Stimulated activated naive B cell treated with anti-CD40 and anti-IgM and Interleukin-4, amounts not matched to agents 10 μg/mL and 1 μg/mL and 100 μg/mL, for 72 hours (primary cell): ENCODE measurements around the gene SLC6A2.

Source experiments
- ATAC-seq, 2 donors: fragments of 150-1000 bp; cut with Tn5 transposase; replicated peaks; 2 replicates each; pipeline ENCODE4 v1.10.0; 2021; ENCODE audit warnings: moderate library complexity in 1 of 2
- DNase-seq: peaks from one replicate; pipeline ENCODE4 v3.0.0; 2021
- H3K27ac Mint-ChIP-seq: one replicate; pipeline ENCODE4 v1.8.0; 2022; ENCODE audit warnings: mild to moderate bottlenecking, mixed read lengths
- H3K27me3 Mint-ChIP-seq, 2 donors: one replicate each; pipeline ENCODE4 v1.8.0; 2022; ENCODE audit warnings: mixed read lengths in 2 of 2
- H3K36me3 Mint-ChIP-seq, 2 donors: one replicate each; pipeline ENCODE4 v1.8.0; 2022; ENCODE audit warnings: mixed read lengths in 2 of 2, mild to moderate bottlenecking in 1 of 2
- H3K4me1 Mint-ChIP-seq, 2 donors: one replicate each; pipeline ENCODE4 v1.8.0; 2022; ENCODE audit warnings: mixed read lengths in 2 of 2, mild to moderate bottlenecking in 1 of 2
- H3K4me3 Mint-ChIP-seq, 2 donors: one replicate each; pipeline ENCODE4 v1.8.0; 2022; ENCODE audit warnings: mild to moderate bottlenecking in 2 of 2, mixed read lengths in 2 of 2, moderate library complexity in 1 of 2
- H3K9me3 Mint-ChIP-seq, 2 donors: one replicate each; pipeline ENCODE4 v1.8.0; 2022; ENCODE audit warnings: mixed read lengths in 2 of 2, mild to moderate bottlenecking in 1 of 2

SLC6A2 gene

GRCh38 chr16:55658898-55659420 lies 3.2 kb downstream of the SLC6A2 start:
- no peak for ATAC-seq
- H3K4me3 Mint-ChIP-seq: no peak overlapping the region
- H3K27me3 Mint-ChIP-seq: peaks cover 16 to 27% of the 10 kb centered on the region in 2 donors
- H3K4me1 Mint-ChIP-seq: no peaks in the 10 kb centered on the region
- H3K27ac Mint-ChIP-seq: no peak overlapping the region
- H3K36me3 Mint-ChIP-seq: no peaks in the 10 kb centered on the region
- no peak for DNase-seq
- peaks cover 4 to 9% of the 10 kb centered on the region in 2 donors for H3K9me3 Mint-ChIP-seq

DNA sequence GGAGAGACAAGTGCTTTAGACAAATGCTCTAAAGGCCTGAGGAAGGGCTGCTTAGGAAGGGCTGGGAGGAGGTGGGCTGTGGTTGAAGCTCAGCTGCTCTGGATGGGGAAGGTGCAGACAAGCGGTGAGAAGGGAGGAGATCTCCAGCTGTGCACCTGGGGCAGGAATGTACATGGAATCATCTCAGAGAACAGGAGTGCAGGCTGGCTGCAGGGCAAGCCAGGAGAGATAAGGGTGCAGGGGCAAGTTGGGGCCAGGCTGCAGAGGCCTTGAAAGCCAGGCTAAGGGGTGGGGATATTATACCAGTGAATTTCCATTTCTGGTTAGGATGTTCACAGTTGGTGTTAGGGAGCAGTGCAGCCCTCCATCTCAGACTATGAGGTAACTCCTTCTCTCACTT lies 4.2 kb downstream of the SLC6A2 start:
- DNase-seq: no peak
- peaks cover 16 to 27% of the 10 kb centered on the region in 2 donors for H3K27me3 Mint-ChIP-seq

DNA sequence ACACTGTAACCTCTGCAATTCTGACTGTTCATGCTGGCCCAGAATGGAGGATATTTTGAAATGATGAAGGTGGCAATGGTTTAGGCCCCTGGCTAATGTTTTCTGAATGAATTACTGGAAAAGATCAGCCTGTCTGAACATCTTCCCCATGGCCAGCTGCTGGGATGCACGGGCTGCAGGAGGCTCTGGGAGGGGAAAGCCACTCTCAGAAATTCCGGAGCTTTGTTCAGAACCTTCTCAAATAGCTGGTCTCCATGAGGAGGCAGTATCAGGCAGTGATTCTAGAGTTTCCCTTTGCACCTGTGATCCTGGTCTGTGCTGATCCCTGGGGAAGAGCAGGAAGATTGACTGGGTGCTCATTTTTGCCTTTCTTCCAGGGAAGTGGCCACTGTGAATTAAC lies 5.0 kb downstream of the SLC6A2 start:
- Mint-ChIP-seq H3K27me3 (peaks cover 16 to 27% of the 10 kb centered on the region in 2 donors), H3K4me3 (no peak overlapping the region), H3K36me3 (no peaks in the 10 kb centered on the region), H3K4me1 (no peaks in the 10 kb centered on the region), H3K27ac (no peak overlapping the region), H3K9me3 (peaks cover 6 to 9% of the 10 kb centered on the region in 2 donors)
- DNase-seq (no peak), ATAC-seq (no peak)

More for the DNA sequence above, 4.2 kb downstream of the SLC6A2 start:
- H3K4me3 Mint-ChIP-seq: no peak overlapping the region
- H3K9me3 Mint-ChIP-seq: peaks cover 6 to 9% of the 10 kb centered on the region in 2 donors
- H3K27ac Mint-ChIP-seq: no peak overlapping the region
- H3K36me3 Mint-ChIP-seq: no peaks in the 10 kb centered on the region
- no peak for ATAC-seq
- H3K4me1 Mint-ChIP-seq: no peaks in the 10 kb centered on the region

DNA sequence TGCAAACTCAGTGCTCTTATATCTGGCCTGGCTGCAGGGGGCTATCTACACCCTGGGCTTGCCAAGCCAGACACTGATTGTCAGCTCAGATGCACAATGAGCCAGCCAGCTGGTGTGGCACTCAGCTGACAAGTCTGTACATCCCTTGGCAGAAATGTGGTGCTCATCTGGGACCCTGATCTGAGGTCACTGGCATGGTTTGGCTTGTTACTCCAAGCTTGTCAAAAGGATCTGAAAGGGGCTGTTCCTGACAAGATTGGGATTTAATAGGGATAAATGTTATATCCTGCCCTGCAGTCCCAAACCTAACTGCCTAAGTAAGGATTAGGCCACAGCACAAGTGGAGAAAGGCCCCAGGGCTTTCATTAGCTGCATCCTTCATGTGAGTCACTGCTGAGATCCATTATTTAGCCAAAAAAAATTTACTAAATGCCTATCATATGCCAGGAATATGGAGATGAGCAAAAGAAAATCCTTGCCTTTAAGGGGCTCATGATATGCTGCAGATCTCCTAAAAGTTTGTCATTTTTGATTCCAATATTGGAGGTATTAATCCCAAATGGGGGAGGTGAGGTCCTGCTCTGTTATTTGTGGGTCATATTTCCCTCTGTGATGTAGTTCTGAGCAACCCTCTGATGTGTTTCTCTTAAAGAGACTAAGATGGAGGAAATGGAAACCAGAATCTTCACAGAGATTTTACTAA lies 6.3 kb downstream of the SLC6A2 start:
- no peak overlapping the region for H3K27ac Mint-ChIP-seq
- H3K4me1 Mint-ChIP-seq: no peaks in the 10 kb centered on the region
- ATAC-seq (no peak), DNase-seq (no peak)
- no peak overlapping the region for H3K4me3 Mint-ChIP-seq
- H3K9me3 Mint-ChIP-seq: peaks cover 6 to 9% of the 10 kb centered on the region in 2 donors
- peaks cover 11 to 16% of the 10 kb centered on the region in 2 donors for H3K27me3 Mint-ChIP-seq
- H3K36me3 Mint-ChIP-seq: no peaks in the 10 kb centered on the region

DNA sequence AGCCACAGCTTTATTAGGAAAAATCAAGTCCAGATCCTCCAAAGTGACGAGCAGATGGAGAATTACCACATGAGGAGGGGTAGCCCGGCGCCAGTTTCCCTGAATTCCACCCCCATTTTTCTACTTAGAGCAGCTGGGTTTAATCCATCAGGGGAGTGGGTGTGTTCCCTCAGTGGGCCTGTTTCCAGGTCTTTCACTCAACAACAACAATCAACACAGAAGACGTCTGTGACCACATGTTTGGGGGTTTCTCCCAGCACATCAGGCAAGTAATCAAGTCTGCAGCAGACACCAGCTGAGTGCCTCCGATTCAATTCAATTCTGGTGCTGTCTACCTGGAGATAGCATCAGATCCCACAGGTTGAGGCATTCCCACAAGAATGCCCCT lies 6.8 kb downstream of the SLC6A2 start:
- no peak for DNase-seq
- no peak overlapping the region for H3K4me3 Mint-ChIP-seq

DNA sequence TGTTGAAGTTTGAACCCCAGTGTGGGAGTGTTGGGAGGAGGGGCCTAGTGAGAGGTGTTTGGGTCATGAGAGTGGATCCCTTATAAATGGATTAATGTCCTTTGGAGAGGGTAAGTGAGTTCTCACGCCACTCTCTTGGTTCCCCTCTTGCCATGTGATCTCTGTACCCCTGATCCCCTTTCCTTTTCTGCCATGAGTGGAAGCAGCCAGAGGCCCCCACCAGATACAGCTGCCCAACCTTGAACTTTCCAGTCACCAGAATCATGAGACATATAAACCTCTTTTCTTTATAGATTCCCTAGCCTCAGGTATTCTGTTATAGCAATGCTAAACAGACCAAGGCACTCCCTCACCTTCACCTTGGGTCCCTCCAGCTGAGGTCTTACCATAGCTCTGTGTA lies 7.4 kb downstream of the SLC6A2 start:
- Mint-ChIP-seq H3K36me3 (no peaks in the 10 kb centered on the region), H3K27ac (no peak overlapping the region), H3K9me3 (peaks cover 6 to 9% of the 10 kb centered on the region in 2 donors), H3K4me3 (no peak overlapping the region), H3K4me1 (no peaks in the 10 kb centered on the region), H3K27me3 (peaks cover 4 to 7% of the 10 kb centered on the region in 2 donors)
- DNase-seq (no peak), ATAC-seq (no peak)

More for the DNA sequence above, 6.8 kb downstream of the SLC6A2 start:
- Mint-ChIP-seq H3K27me3 (peaks cover 9 to 10% of the 10 kb centered on the region in 2 donors), H3K36me3 (no peaks in the 10 kb centered on the region), H3K4me1 (no peaks in the 10 kb centered on the region), H3K27ac (no peak overlapping the region), H3K9me3 (peaks cover 6 to 9% of the 10 kb centered on the region in 2 donors)
- ATAC-seq: no peak

- DNase-seq (no peak), ATAC-seq (no peak)
- peaks cover 6 to 9% of the 10 kb centered on the region in 2 donors for H3K9me3 Mint-ChIP-seq
- H3K27ac Mint-ChIP-seq: no peak overlapping the region
- no peaks in the 10 kb centered on the region for H3K4me1 Mint-ChIP-seq
- H3K36me3 Mint-ChIP-seq: no peaks in the 10 kb centered on the region
- peaks cover 0 to 4% of the 10 kb centered on the region in 2 donors for H3K27me3 Mint-ChIP-seq
- H3K4me3 Mint-ChIP-seq: no peak overlapping the region
Observed at GRCh38 chr16:55663765-55664677, 8.2 kb downstream of the SLC6A2 start.

GRCh38 chr16:55664786-55665407 lies 9.1 kb downstream of the SLC6A2 start:
- no peaks in the 10 kb centered on the region for H3K4me1 Mint-ChIP-seq
- no peak for ATAC-seq
- H3K36me3 Mint-ChIP-seq: no peaks in the 10 kb centered on the region
- no peak overlapping the region for H3K27ac Mint-ChIP-seq
- no peak overlapping the region for H3K4me3 Mint-ChIP-seq
- no peak for DNase-seq
- H3K27me3 Mint-ChIP-seq: peaks cover 0 to 2% of the 10 kb centered on the region in 2 donors
- peaks cover 6 to 9% of the 10 kb centered on the region in 2 donors for H3K9me3 Mint-ChIP-seq

DNA sequence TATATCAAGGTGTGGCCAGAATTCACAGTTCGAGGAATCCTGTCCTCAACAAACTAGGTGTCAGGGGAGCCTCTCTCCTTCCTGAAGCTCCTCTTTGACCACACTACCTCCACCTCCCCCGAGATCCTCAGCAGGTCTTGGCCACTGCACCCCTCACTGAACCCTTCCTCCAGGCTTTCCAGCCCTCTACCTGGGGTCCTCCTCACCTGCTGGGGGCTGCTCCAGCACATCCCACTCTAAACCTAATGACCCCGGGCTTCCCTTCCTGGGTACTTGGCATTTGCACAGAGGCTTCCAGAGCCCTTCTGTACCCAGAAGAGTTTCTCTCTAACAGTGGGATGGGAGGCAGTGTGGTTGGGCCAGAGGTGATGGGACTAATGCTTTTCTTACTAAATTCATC lies 9.7 kb downstream of the SLC6A2 start:
- H3K27me3 Mint-ChIP-seq: no peaks in the 10 kb centered on the region
- no peaks in the 10 kb centered on the region for H3K36me3 Mint-ChIP-seq
- ATAC-seq (no peak), DNase-seq (no peak)
- no peak overlapping the region for H3K4me3 Mint-ChIP-seq
- no peak overlapping the region for H3K27ac Mint-ChIP-seq
- H3K9me3 Mint-ChIP-seq: peaks cover 6 to 9% of the 10 kb centered on the region in 2 donors
- no peaks in the 10 kb centered on the region for H3K4me1 Mint-ChIP-seq

DNA sequence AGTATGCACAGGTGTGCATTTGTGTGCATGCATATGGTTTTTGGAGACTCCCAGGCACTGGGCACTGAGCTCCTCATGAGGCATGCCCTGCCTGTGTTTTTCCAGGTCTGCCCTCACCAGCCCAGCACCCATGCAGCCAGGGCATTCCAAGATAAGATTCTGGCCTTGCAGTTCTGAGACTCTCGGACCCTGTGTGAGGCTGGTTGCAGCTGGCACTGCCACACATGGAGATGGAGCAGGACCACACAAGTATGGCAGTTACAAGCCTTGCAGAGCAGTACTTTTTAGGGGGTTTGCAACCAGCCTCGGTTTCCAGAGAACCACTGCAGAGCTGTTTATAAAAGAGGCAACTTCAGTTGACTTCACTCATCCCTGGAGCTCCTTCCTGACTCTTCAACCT lies 10.2 kb downstream of the SLC6A2 start:
- DNase-seq (no peak), ATAC-seq (no peak)
- Mint-ChIP-seq H3K4me3 (no peak overlapping the region), H3K36me3 (no peaks in the 10 kb centered on the region), H3K4me1 (no peaks in the 10 kb centered on the region), H3K27ac (no peak overlapping the region), H3K27me3 (no peaks in the 10 kb centered on the region), H3K9me3 (peaks cover 8 to 9% of the 10 kb centered on the region in 2 donors)

DNA sequence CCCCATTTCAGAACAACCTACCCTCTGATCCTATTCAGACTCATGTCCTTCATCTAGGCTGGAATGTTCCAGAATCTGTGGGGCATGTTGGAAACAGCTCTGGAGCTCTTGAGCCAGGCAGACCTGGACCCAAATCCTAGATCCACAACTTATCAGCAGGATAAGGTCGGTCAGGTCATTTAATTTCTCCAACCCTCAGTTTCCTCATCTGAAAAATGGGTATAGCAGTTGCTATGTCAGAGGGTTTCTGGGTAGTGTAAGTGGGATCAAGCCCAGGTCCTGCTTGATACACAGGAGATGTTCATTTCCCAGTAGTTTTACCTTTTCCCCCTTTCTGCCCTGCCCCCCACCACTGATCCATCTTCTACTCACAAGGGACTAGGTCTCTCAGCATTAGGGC lies 12.0 kb downstream of the SLC6A2 start:
- no peaks in the 10 kb centered on the region for H3K4me1 Mint-ChIP-seq
- no peak overlapping the region for H3K4me3 Mint-ChIP-seq
- no peaks in the 10 kb centered on the region for H3K36me3 Mint-ChIP-seq
- DNase-seq (no peak), ATAC-seq (no peak)
- no peak overlapping the region for H3K27ac Mint-ChIP-seq
- H3K9me3 Mint-ChIP-seq: peaks cover 9 to 10% of the 10 kb centered on the region in 2 donors
- H3K27me3 Mint-ChIP-seq: no peaks in the 10 kb centered on the region

DNA sequence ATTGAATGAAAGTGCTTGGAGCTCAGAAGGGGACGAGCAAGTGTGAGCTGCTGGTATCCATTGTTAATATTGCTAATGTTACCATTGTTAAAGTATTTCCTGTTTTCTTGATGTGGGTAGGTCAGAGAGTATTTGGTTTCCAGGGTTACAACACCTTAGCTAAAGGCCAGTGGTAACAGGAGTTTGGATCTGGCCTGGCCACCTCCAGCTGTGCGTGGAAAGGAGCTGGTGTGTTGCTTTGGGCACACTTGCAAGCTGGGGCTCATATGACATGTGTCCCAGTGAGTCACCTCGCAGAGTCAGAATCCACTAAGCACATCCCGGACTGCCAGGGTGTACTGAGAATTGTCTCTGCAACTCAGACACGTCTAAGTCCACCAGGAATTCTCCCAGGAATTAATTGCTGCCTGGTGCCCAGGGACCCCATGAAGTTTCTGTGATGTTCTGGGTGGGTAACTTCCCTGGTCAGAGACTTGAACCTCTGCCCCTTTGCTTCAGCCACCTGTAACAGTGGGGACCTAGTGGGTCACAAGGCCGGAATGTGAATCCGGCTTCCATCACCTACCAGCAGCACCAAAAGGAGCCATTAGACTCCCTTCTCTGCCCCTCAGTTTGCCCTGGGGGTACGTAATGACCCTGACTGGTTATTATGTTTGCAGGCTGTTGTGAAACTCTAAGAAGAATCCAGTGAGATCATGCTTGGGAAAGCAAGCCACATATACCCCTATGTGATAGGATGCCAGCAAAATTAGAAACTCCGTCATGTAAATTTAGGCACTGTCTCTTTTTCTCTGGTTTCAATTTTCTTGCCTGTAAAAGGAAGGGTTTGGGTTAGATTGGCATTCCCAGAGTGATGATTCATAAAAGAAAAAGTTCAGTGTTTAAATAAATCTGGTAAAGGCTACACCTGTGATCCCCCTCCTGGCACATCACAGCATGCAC lies 12.8 kb downstream of the SLC6A2 start:
- H3K4me3 Mint-ChIP-seq: no peak overlapping the region
- no peak overlapping the region for H3K27ac Mint-ChIP-seq
- ATAC-seq: no peak
- no peaks in the 10 kb centered on the region for H3K36me3 Mint-ChIP-seq
- no peaks in the 10 kb centered on the region for H3K4me1 Mint-ChIP-seq
- H3K27me3 Mint-ChIP-seq: no peaks in the 10 kb centered on the region
- no peak for DNase-seq
- H3K9me3 Mint-ChIP-seq: peaks cover under 1 to 6% of the 10 kb centered on the region in 2 donors

GRCh38 chr16:55671206-55671973 lies 15.6 kb downstream of the SLC6A2 start:
- Mint-ChIP-seq H3K27ac (no peak overlapping the region), H3K9me3 (peaks cover 0 to 4% of the 10 kb centered on the region in 2 donors), H3K36me3 (no peaks in the 10 kb centered on the region), H3K27me3 (no peaks in the 10 kb centered on the region), H3K4me3 (no peak overlapping the region), H3K4me1 (no peaks in the 10 kb centered on the region)
- DNase-seq: no peak
- ATAC-seq: no peak
